RWPE2 (cell line): ENCODE results near the gene CNPY3.
"Not testable (repeated sequence)": the region's sequence is repeated elsewhere in the genome, so short reads cannot be mapped to it uniquely, and the experiment has no call there.

Experiments
- ATAC-seq: fragments of 200-7000 bp; cut with Tn5 transposase; 3 replicates; pipeline ENCODE4 v1.9.1; 2021; ENCODE audit warnings: low read depth
- DNase-seq: peaks from one replicate; pipeline ENCODE4 v3.0.0-alpha.2; 2020; ENCODE audit warnings: low spot score
- H3K27ac ChIP-seq: fragments of 450-650 bp; 2 replicates; pipeline ENCODE4 v1.5.1; 2017; ENCODE audit warnings: mild to moderate bottlenecking; ENCODE audit not compliant: poor library complexity, severe bottlenecking
- H3K27me3 ChIP-seq: fragments of 250-450 bp; sonication (Bioruptor Pico); 2 replicates; pipeline ENCODE4 v1.5.1; 2021; ENCODE audit warnings: mild to moderate bottlenecking, moderate library complexity; ENCODE audit not compliant: insufficient read depth, poor library complexity, severe bottlenecking
- H3K36me3 ChIP-seq: fragments of 250-450 bp; sonication (Bioruptor Pico); 2 replicates; pipeline ENCODE4 v1.5.1; 2020; ENCODE audit warnings: low read depth, mild to moderate bottlenecking, moderate library complexity
- H3K4me1 ChIP-seq: fragments of 250-450 bp; sonication (Bioruptor Pico); 2 replicates; pipeline ENCODE4 v1.5.1; 2021; ENCODE audit warnings: mild to moderate bottlenecking, moderate library complexity; ENCODE audit not compliant: insufficient read depth, poor library complexity, severe bottlenecking
- H3K4me3 ChIP-seq: fragments of 250-450 bp; sonication (Bioruptor Pico); 2 replicates; pipeline ENCODE4 v1.5.1; 2021; ENCODE audit warnings: mild to moderate bottlenecking, moderate library complexity; ENCODE audit not compliant: severe bottlenecking
- H3K9me3 ChIP-seq: fragments of 250-450 bp; sonication (Bioruptor Pico); 2 replicates; pipeline ENCODE4 v1.5.1; 2021; ENCODE audit warnings: mild to moderate bottlenecking, moderate library complexity; ENCODE audit not compliant: severe bottlenecking
- CTCF ChIP-seq: fragments of 450-650 bp; IDR thresholded peaks from one replicate; pipeline ENCODE4 v1.5.1; 2017; ENCODE audit warnings: mild to moderate bottlenecking, moderate library complexity; ENCODE audit not compliant: poor library complexity, severe bottlenecking

CNPY3 gene

DNA sequence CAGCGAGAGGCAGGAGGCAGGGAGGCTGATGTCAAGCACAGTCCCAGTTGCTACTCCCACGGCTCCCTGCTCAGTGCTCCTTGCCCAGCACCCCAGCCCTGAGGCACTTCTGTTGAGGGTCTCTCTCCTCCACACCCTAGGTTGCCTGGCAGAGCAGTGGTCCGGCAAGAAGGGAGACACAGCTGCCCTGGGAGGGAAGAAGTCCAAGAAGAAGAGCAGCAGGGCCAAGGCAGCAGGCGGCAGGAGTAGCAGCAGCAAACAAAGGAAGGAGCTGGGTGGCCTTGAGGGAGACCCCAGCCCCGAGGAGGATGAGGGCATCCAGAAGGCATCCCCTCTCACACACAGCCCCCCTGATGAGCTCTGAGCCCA is 9.1 kb downstream of the CNPY3 start:
- no peak for DNase-seq
- no peak overlapping the region for H3K4me3 ChIP-seq
- H3K27ac ChIP-seq: no peak overlapping the region
- no peaks in the 10 kb centered on the region for H3K9me3 ChIP-seq
- no peaks in the 10 kb centered on the region for H3K27me3 ChIP-seq
- no peak for ATAC-seq
- peaks cover 34% of the 10 kb centered on the region for H3K36me3 ChIP-seq
- H3K4me1 ChIP-seq: peaks cover 2% of the 10 kb centered on the region
- no peak for TF ChIP-seq CTCF

- TF ChIP-seq CTCF: no peak
- Histone ChIP-seq H3K27me3 (no peaks in the 10 kb centered on the region), H3K9me3 (no peaks in the 10 kb centered on the region), H3K27ac (no peak overlapping the region), H3K4me1 (no peaks in the 10 kb centered on the region), H3K4me3 (no peak overlapping the region), H3K36me3 (peaks cover 30% of the 10 kb centered on the region)
- DNase-seq: no peak
- no peak for ATAC-seq
Observed at GRCh38 chr6:42938987-42939809, 9.9 kb downstream of the CNPY3 start.

- no peak overlapping the region for H3K27ac ChIP-seq
- no peak overlapping the region for H3K4me3 ChIP-seq
- no peaks in the 10 kb centered on the region for H3K4me1 ChIP-seq
- no peaks in the 10 kb centered on the region for H3K9me3 ChIP-seq
- H3K27me3 ChIP-seq: no peaks in the 10 kb centered on the region
- DNase-seq (no peak), ATAC-seq (no peak)
- TF ChIP-seq CTCF: no peak
- H3K36me3 ChIP-seq: peaks cover 24% of the 10 kb centered on the region
Observed at GRCh38 chr6:42939810-42940167, 10.5 kb downstream of the CNPY3 start.

DNA sequence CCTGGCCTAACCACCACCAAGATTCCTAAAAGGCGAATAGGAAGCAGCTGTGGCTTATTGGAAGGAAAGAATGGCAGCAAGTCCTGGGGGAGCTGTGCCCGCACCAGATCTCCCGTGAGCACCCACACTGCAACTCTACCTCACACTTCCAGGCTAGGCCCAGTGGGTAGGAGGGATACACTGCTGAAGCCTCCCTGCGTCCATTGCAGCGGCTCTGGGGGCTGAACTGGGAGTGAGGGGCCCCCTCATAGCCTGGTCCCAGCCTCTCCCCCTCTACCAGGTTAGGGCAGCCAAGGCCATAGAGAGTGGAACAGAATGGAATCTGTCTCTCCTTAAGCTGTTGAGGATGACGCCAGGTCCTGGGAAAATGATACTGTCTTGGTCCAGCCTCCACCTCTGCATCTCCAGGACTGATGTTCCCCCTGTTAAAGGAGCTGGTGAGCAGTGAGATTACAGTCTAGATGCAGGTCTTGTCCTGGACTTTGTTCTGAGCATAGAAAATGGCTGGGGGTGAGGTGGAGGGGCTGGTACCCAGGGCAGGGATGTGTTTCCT is 11.3 kb downstream of the CNPY3 start:
- Histone ChIP-seq H3K9me3 (no peaks in the 10 kb centered on the region), H3K27ac (no peak overlapping the region), H3K4me1 (no peaks in the 10 kb centered on the region), H3K36me3 (peaks cover 16% of the 10 kb centered on the region), H3K4me3 (no peak overlapping the region), H3K27me3 (no peaks in the 10 kb centered on the region)
- ATAC-seq (no peak), DNase-seq (no peak)
- no peak for TF ChIP-seq CTCF

DNA sequence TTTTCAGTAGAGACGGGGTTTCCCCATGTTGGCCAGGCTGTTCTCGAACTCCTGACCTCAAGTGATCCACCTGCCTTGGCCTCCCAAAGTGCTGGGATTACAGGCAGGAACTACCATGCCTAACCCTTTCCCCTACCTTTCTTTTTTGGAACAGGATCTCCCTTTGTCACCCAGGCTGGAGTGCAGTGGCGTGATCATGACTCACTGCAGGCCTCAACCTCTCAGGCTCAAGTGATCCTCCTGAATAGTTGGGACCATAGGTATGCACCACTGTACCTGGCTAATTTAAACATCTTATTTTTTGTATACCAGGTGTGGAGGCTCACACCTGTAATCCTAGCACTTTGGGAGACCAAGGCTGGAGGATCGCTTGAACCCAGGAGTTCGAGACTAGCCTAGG is 12.1 kb downstream of the CNPY3 start:
- H3K9me3 ChIP-seq, H3K36me3 ChIP-seq, H3K27ac ChIP-seq, DNase-seq, H3K27me3 ChIP-seq, H3K4me1 ChIP-seq, ATAC-seq, H3K4me3 ChIP-seq: not testable (repeated sequence)
